ENCODE measurements around the gene LRRK1. TPM values are rescaled to one million over a fixed set of nuclear protein-coding genes. Genes with fewer than 3 reads are reported as not detected.
A peak's percentile ranks its signal among the peaks of the same experiment; 100 is the strongest.

LRRK1 gene
- total and polyA plus RNA-seq, 7 donors = 7.1 to 27.4 (median 10.2) TPM

GRCh38 chr15:101006931-101007691 is 88.0 kb downstream of the LRRK1 start:
- DNase-seq = peak; percentile 91
- intact Hi-C loops (cut with DNase I) = loop anchor here (1.0 to 5.0 kb wide), 4 partner anchors 89 to 665 kb away; partner anchors contain the start of gene ADAMTS17
- no peak overlapping the region for H3K4me3 ChIP-seq

GRCh38 chr15:101008158-101009139 is 89.3 kb downstream of the LRRK1 start:
- peak overlapping the region in 3 of 4 donors; percentile 53 to 62 (median 54) for H3K27ac ChIP-seq
- peaks cover 0 to 27% (median 2%) of the 10 kb centered on the region in 4 donors for H3K36me3 ChIP-seq
- no peaks in the 10 kb centered on the region for H3K9me3 ChIP-seq
- H3K4me3 ChIP-seq = peak overlapping the region; percentile 25 to 48 (median 46)
- TF ChIP-seq POLR2A (IDR thresholded peaks at IDR 0.05) (no peak), CTCF (IDR thresholded peaks at IDR 0.05) (peak; percentile 78 to 99 (median 91)), EP300 (IDR thresholded peaks at IDR 0.05) (no peak), POLR2AphosphoS5 (IDR thresholded peaks at IDR 0.05) (no peak)
- intact Hi-C loops (cut with DNase I) = loop anchor here (5.0 kb wide), 2 partner anchors 156 to 666 kb away; partner anchors contain the start of gene ADAMTS17
- no peaks in the 10 kb centered on the region for H3K27me3 ChIP-seq
- peaks cover 0 to 20% (median 13%) of the 10 kb centered on the region in 4 donors for H3K4me1 ChIP-seq
- 30 to 31% methylated on average over 48 of the region's 48 CpGs for WGBS, 2 donors
- DNase-seq = peak; percentile 88

More at GRCh38 chr15:101006931-101007691, 88.0 kb downstream of the LRRK1 start:
- TF ChIP-seq POLR2AphosphoS5 (IDR thresholded peaks at IDR 0.05) (no peak), EP300 (IDR thresholded peaks at IDR 0.05) (no peak), POLR2A (IDR thresholded peaks at IDR 0.05) (no peak), CTCF (IDR thresholded peaks at IDR 0.05) (peak; percentile 75 to 93 (median 85))
- H3K27ac ChIP-seq = no peak overlapping the region
- 18 to 23% methylated on average over 27 of the region's 27 CpGs for WGBS, 2 donors
- no peaks in the 10 kb centered on the region for H3K27me3 ChIP-seq
- H3K36me3 ChIP-seq = peaks cover 0 to 17% (median 0%) of the 10 kb centered on the region in 4 donors
- peaks cover 0 to 20% (median 13%) of the 10 kb centered on the region in 4 donors for H3K4me1 ChIP-seq
- H3K9me3 ChIP-seq = no peaks in the 10 kb centered on the region

GRCh38 chr15:101009176-101009575 is 90.0 kb downstream of the LRRK1 start:
- H3K4me3 ChIP-seq = no peak overlapping the region
- intact Hi-C loops (cut with DNase I) = loop anchor here (5.0 kb wide), 2 partner anchors 157 to 667 kb away; partner anchors contain the start of gene ADAMTS17
- no peak for TF ChIP-seq CTCF (IDR thresholded peaks at IDR 0.05)
- no peak for TF ChIP-seq EP300 (IDR thresholded peaks at IDR 0.05)
- no peak for TF ChIP-seq POLR2A (IDR thresholded peaks at IDR 0.05)
- TF ChIP-seq POLR2AphosphoS5 (IDR thresholded peaks at IDR 0.05) = no peak
- peaks cover 0 to 20% (median 13%) of the 10 kb centered on the region in 4 donors for H3K4me1 ChIP-seq
- H3K27me3 ChIP-seq = no peaks in the 10 kb centered on the region
- peaks cover 0 to 27% (median 2%) of the 10 kb centered on the region in 4 donors for H3K36me3 ChIP-seq
- DNase-seq = peak; percentile 29
- no peak overlapping the region for H3K27ac ChIP-seq
- WGBS, 2 donors = 89 to 93% methylated on average over 2 of the region's 2 CpGs
- H3K9me3 ChIP-seq = no peaks in the 10 kb centered on the region

GRCh38 chr15:101010781-101011180 is 91.6 kb downstream of the LRRK1 start:
- H3K27me3 ChIP-seq = no peaks in the 10 kb centered on the region
- 92 to 95% methylated on average over 6 of the region's 6 CpGs for WGBS, 2 donors
- no peak overlapping the region for H3K27ac ChIP-seq
- H3K4me1 ChIP-seq = peaks cover 0 to 21% (median 14%) of the 10 kb centered on the region in 4 donors
- H3K36me3 ChIP-seq = peaks cover 0 to 32% (median 2%) of the 10 kb centered on the region in 4 donors
- DNase-seq = peak; percentile 34
- no peak for TF ChIP-seq POLR2A (IDR thresholded peaks at IDR 0.05)
- no peak for TF ChIP-seq EP300 (IDR thresholded peaks at IDR 0.05)
- TF ChIP-seq CTCF (IDR thresholded peaks at IDR 0.05) = no peak
- TF ChIP-seq POLR2AphosphoS5 (IDR thresholded peaks at IDR 0.05) = no peak
- no peak overlapping the region for H3K4me3 ChIP-seq
- intact Hi-C loops (cut with DNase I) = no loop called here
- H3K9me3 ChIP-seq = no peaks in the 10 kb centered on the region

Measured in sigmoid colon (tissue), 7 donors.